T-helper 2 cell (primary cell): ENCODE measurements around the gene VWA8.
"Not testable (repeated sequence)": the region's sequence is repeated elsewhere in the genome, so short reads cannot be mapped to it uniquely, and the experiment has no call there.

Source experiments
- DNase-seq, 5 experiments: peaks; one replicate each; pipeline versions ENCODE4 v3.0.0 to v3.0.0-alpha.2; 2012 to 2022

Gene VWA8

GRCh38 chr13:41547251-41548000 is 413.5 kb downstream of the VWA8 start:
- DNase-seq, result no peak

- no peak for DNase-seq
Observed at GRCh38 chr13:41546372-41547190, 414.3 kb downstream of the VWA8 start.

- DNase-seq, result no peak
Observed at GRCh38 chr13:41545432-41545707, 415.5 kb downstream of the VWA8 start.

GRCh38 chr13:41543664-41544300 is 417.1 kb downstream of the VWA8 start:
- no peak for DNase-seq

- not testable (repeated sequence) for DNase-seq
Observed at GRCh38 chr13:41542799-41543198, 418.1 kb downstream of the VWA8 start.

GRCh38 chr13:41542281-41542680 is 418.6 kb downstream of the VWA8 start:
- no peak for DNase-seq

- DNase-seq, result no peak
Observed at GRCh38 chr13:41541142-41541938, 419.6 kb downstream of the VWA8 start.

GRCh38 chr13:41540240-41540639 is 420.7 kb downstream of the VWA8 start:
- peak in 1 of 5 experiments; percentile 68 for DNase-seq

- DNase-seq, result no peak
Observed at GRCh38 chr13:41533266-41534052, 427.4 kb downstream of the VWA8 start.

- no peak for DNase-seq
Observed at GRCh38 chr13:41528021-41528420, 432.9 kb downstream of the VWA8 start.

GRCh38 chr13:41520660-41521630 is 440.0 kb downstream of the VWA8 start:
- no peak for DNase-seq

- no peak for DNase-seq
Observed at GRCh38 chr13:41520016-41520659, 440.8 kb downstream of the VWA8 start.
